ENCODE results near the gene CD300H.

- TF ChIP-seq, protein P1, sequence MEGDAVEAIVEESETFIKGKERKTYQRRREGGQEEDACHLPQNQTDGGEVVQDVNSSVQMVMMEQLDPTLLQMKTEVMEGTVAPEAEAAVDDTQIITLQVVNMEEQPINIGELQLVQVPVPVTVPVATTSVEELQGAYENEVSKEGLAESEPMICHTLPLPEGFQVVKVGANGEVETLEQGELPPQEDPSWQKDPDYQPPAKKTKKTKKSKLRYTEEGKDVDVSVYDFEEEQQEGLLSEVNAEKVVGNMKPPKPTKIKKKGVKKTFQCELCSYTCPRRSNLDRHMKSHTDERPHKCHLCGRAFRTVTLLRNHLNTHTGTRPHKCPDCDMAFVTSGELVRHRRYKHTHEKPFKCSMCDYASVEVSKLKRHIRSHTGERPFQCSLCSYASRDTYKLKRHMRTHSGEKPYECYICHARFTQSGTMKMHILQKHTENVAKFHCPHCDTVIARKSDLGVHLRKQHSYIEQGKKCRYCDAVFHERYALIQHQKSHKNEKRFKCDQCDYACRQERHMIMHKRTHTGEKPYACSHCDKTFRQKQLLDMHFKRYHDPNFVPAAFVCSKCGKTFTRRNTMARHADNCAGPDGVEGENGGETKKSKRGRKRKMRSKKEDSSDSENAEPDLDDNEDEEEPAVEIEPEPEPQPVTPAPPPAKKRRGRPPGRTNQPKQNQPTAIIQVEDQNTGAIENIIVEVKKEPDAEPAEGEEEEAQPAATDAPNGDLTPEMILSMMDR (IDR thresholded peaks at IDR 0.05) = no peak
- TF ChIP-seq POLR2A (IDR thresholded peaks at IDR 0.05) = no peak
Measured at GRCh38 chr17:74523308-74523707, 44.0 kb downstream of the CD300H start.
